Measurements from ENCODE around the gene ERP44.

Gene ERP44

GRCh38 chr9:99967457-99967856 is 131.3 kb downstream of the ERP44 start:
- no peak for TF ChIP-seq FOXP2 (optimal IDR thresholded peaks at IDR 0.05; ENCODE audit: borderline replicate concordance, extremely low read depth, extremely low read length, insufficient read depth)
- TF ChIP-seq REST (IDR thresholded peaks at IDR 0.05; ENCODE audit: insufficient read depth in 1 of 2, low read depth in 2 of 2, low read length in 2 of 2) = no peak
- TF ChIP-seq TAF1 (IDR thresholded peaks at IDR 0.05; ENCODE audit: borderline replicate concordance, insufficient read depth, low read length) = no peak
- TF ChIP-seq POLR2AphosphoS5 (IDR thresholded peaks at IDR 0.05; ENCODE audit: low read depth, low read length) = no peak
- no peak for TF ChIP-seq SIN3A (IDR thresholded peaks at IDR 0.05; ENCODE audit: borderline replicate concordance, insufficient read depth, low read length)

- TF ChIP-seq FOXP2 (optimal IDR thresholded peaks at IDR 0.05; ENCODE audit: borderline replicate concordance, extremely low read depth, extremely low read length, insufficient read depth) (no peak), REST (IDR thresholded peaks at IDR 0.05; ENCODE audit: insufficient read depth in 1 of 2, low read depth in 2 of 2, low read length in 2 of 2) (no peak), TAF1 (IDR thresholded peaks at IDR 0.05; ENCODE audit: borderline replicate concordance, insufficient read depth, low read length) (no peak), SIN3A (IDR thresholded peaks at IDR 0.05; ENCODE audit: borderline replicate concordance, insufficient read depth, low read length) (no peak), POLR2AphosphoS5 (IDR thresholded peaks at IDR 0.05; ENCODE audit: low read depth, low read length) (no peak)
Measured at GRCh38 chr9:99966716-99967115, 132.1 kb downstream of the ERP44 start.

GRCh38 chr9:99966001-99966400 is 132.8 kb downstream of the ERP44 start:
- TF ChIP-seq REST (IDR thresholded peaks at IDR 0.05; ENCODE audit: insufficient read depth in 1 of 2, low read depth in 2 of 2, low read length in 2 of 2) = no peak
- TF ChIP-seq POLR2AphosphoS5 (IDR thresholded peaks at IDR 0.05; ENCODE audit: low read depth, low read length) = no peak
- no peak for TF ChIP-seq SIN3A (IDR thresholded peaks at IDR 0.05; ENCODE audit: borderline replicate concordance, insufficient read depth, low read length)
- no peak for TF ChIP-seq TAF1 (IDR thresholded peaks at IDR 0.05; ENCODE audit: borderline replicate concordance, insufficient read depth, low read length)
- no peak for TF ChIP-seq FOXP2 (optimal IDR thresholded peaks at IDR 0.05; ENCODE audit: borderline replicate concordance, extremely low read depth, extremely low read length, insufficient read depth)

GRCh38 chr9:99964336-99964735 is 134.5 kb downstream of the ERP44 start:
- no peak for TF ChIP-seq FOXP2 (optimal IDR thresholded peaks at IDR 0.05; ENCODE audit: borderline replicate concordance, extremely low read depth, extremely low read length, insufficient read depth)
- no peak for TF ChIP-seq REST (IDR thresholded peaks at IDR 0.05; ENCODE audit: insufficient read depth in 1 of 2, low read depth in 2 of 2, low read length in 2 of 2)
- no peak for TF ChIP-seq POLR2AphosphoS5 (IDR thresholded peaks at IDR 0.05; ENCODE audit: low read depth, low read length)
- no peak for TF ChIP-seq SIN3A (IDR thresholded peaks at IDR 0.05; ENCODE audit: borderline replicate concordance, insufficient read depth, low read length)
- TF ChIP-seq TAF1 (IDR thresholded peaks at IDR 0.05; ENCODE audit: borderline replicate concordance, insufficient read depth, low read length) = no peak
